Effector memory CD4-positive, alpha-beta T cell (primary cell): Measurements from ENCODE around the gene WAS.
"Not testable (repeated sequence)": the region's sequence is repeated elsewhere in the genome, so short reads cannot be mapped to it uniquely, and the experiment has no call there.

Source experiments
- DNase-seq, 3 donors: peaks; one replicate each; pipeline ENCODE4 v3.0.0-alpha.2; 2020
- H3K27ac ChIP-seq: 2 replicates; pipeline ENCODE4 v1.7.0; 2013; ENCODE audit warnings: mild to moderate bottlenecking, low read length, moderate library complexity; ENCODE audit not compliant: insufficient read depth, poor library complexity, severe bottlenecking
- H3K27me3 ChIP-seq: replicated peaks from 2 replicates; pipeline ENCODE4 v1.7.0; 2013; ENCODE audit warnings: mild to moderate bottlenecking, low read length; ENCODE audit not compliant: insufficient read depth, control insufficient read depth, poor library complexity, severe bottlenecking
- H3K36me3 ChIP-seq: 2 replicates; pipeline ENCODE4 v1.7.0; 2013; ENCODE audit warnings: mild to moderate bottlenecking, low read length, moderate library complexity; ENCODE audit not compliant: control insufficient read depth, insufficient read depth
- H3K4me1 ChIP-seq: 2 replicates; pipeline ENCODE4 v1.7.0; 2013; ENCODE audit warnings: low read length, mild to moderate bottlenecking; ENCODE audit not compliant: control insufficient read depth, insufficient read depth, poor library complexity, severe bottlenecking
- H3K4me3 ChIP-seq: 2 replicates; pipeline ENCODE4 v1.7.0; 2013; ENCODE audit warnings: low read length, low read depth, mild to moderate bottlenecking; ENCODE audit not compliant: insufficient read depth, poor library complexity, severe bottlenecking
- H3K9me3 ChIP-seq: 2 replicates; pipeline ENCODE4 v1.7.0; 2013; ENCODE audit warnings: mild to moderate bottlenecking, low read length, moderate library complexity; ENCODE audit not compliant: control insufficient read depth

Gene WAS

GRCh38 chrX:48664156-48664555 lies 19.4 kb upstream of the WAS start:
- Histone ChIP-seq H3K4me1 (no peaks in the 10 kb centered on the region), H3K9me3 (no peaks in the 10 kb centered on the region), H3K36me3 (no peaks in the 10 kb centered on the region), H3K27me3 (no peaks in the 10 kb centered on the region), H3K4me3 (no peak overlapping the region), H3K27ac (no peak overlapping the region)
- no peak for DNase-seq

GRCh38 chrX:48665991-48666390 lies 17.6 kb upstream of the WAS start:
- Histone ChIP-seq H3K27ac (no peak overlapping the region), H3K4me3 (no peak overlapping the region), H3K27me3 (no peaks in the 10 kb centered on the region), H3K36me3 (no peaks in the 10 kb centered on the region), H3K9me3 (no peaks in the 10 kb centered on the region), H3K4me1 (no peaks in the 10 kb centered on the region)
- DNase-seq: no peak

GRCh38 chrX:48666649-48667048 lies 16.9 kb upstream of the WAS start:
- H3K27me3 ChIP-seq: no peaks in the 10 kb centered on the region
- no peak for DNase-seq
- H3K4me1 ChIP-seq: no peaks in the 10 kb centered on the region
- no peak overlapping the region for H3K27ac ChIP-seq
- H3K9me3 ChIP-seq: no peaks in the 10 kb centered on the region
- H3K4me3 ChIP-seq: no peak overlapping the region
- no peaks in the 10 kb centered on the region for H3K36me3 ChIP-seq

- Histone ChIP-seq H3K4me1 (no peaks in the 10 kb centered on the region), H3K36me3 (no peaks in the 10 kb centered on the region), H3K4me3 (no peak overlapping the region), H3K27ac (no peak overlapping the region), H3K27me3 (no peaks in the 10 kb centered on the region), H3K9me3 (no peaks in the 10 kb centered on the region)
- DNase-seq: no peak
Observed at GRCh38 chrX:48667509-48667908, 16.1 kb upstream of the WAS start.

- not testable (repeated sequence) for H3K36me3 ChIP-seq, H3K4me3 ChIP-seq, H3K27ac ChIP-seq, H3K4me1 ChIP-seq, H3K27me3 ChIP-seq, DNase-seq, H3K9me3 ChIP-seq
Observed at GRCh38 chrX:48668187-48668586, 15.4 kb upstream of the WAS start.

- peak overlapping the region; percentile 67 for H3K4me3 ChIP-seq
- H3K27me3 ChIP-seq: no peaks in the 10 kb centered on the region
- peak; percentile 84 to 86 (median 85) for DNase-seq
- H3K9me3 ChIP-seq: no peaks in the 10 kb centered on the region
- peaks cover 3% of the 10 kb centered on the region for H3K4me1 ChIP-seq
- H3K36me3 ChIP-seq: no peaks in the 10 kb centered on the region
- H3K27ac ChIP-seq: peak overlapping the region; percentile 75
Observed at GRCh38 chrX:48676106-48676892, 7.3 kb upstream of the WAS start.

- Histone ChIP-seq H3K36me3 (no peaks in the 10 kb centered on the region), H3K9me3 (no peaks in the 10 kb centered on the region), H3K4me1 (peaks cover 3% of the 10 kb centered on the region), H3K27me3 (no peaks in the 10 kb centered on the region), H3K27ac (peak overlapping the region; percentile 75), H3K4me3 (peak overlapping the region; percentile 67)
- DNase-seq: peak in 2 of 3 donors; percentile 4 to 6
Observed at GRCh38 chrX:48676893-48677270, 6.7 kb upstream of the WAS start.

- Histone ChIP-seq H3K36me3 (no peaks in the 10 kb centered on the region), H3K4me3 (no peak overlapping the region), H3K9me3 (no peaks in the 10 kb centered on the region), H3K4me1 (peaks cover 3% of the 10 kb centered on the region), H3K27me3 (no peaks in the 10 kb centered on the region), H3K27ac (no peak overlapping the region)
- no peak for DNase-seq
Observed at GRCh38 chrX:48677516-48677915, 6.1 kb upstream of the WAS start.

- not testable (repeated sequence) for H3K27me3 ChIP-seq, H3K36me3 ChIP-seq, H3K27ac ChIP-seq, H3K4me3 ChIP-seq, DNase-seq, H3K9me3 ChIP-seq
- H3K4me1 ChIP-seq: peaks cover 10% of the 10 kb centered on the region
Observed at GRCh38 chrX:48680467-48680866, 3.1 kb upstream of the WAS start.

- not testable (repeated sequence) for H3K4me3 ChIP-seq, H3K27me3 ChIP-seq, H3K9me3 ChIP-seq, DNase-seq, H3K27ac ChIP-seq, H3K36me3 ChIP-seq
- peaks cover 13% of the 10 kb centered on the region for H3K4me1 ChIP-seq
Observed at GRCh38 chrX:48680925-48681324, 2.7 kb upstream of the WAS start.
